Neuronal stem cell (in vitro differentiated cells): ENCODE data around the gene COL11A2.

Experiments used
- DNase-seq: peaks from one replicate; pipeline ENCODE4 v3.0.0-alpha.2; 2013; ENCODE audit warnings: low spot score
- H2AFZ ChIP-seq: one replicate; pipeline ENCODE4 v1.6.1; 2013; ENCODE audit warnings: mild to moderate bottlenecking, low read length, inconsistent platforms
- H2AK5ac ChIP-seq: 2 replicates; pipeline ENCODE4 v1.6.1; 2013; ENCODE audit warnings: low read depth, mild to moderate bottlenecking, inconsistent platforms, low read length, moderate library complexity, mixed read lengths
- H2BK120ac ChIP-seq: 2 replicates; pipeline ENCODE4 v1.6.1; 2013; ENCODE audit warnings: low read depth, mild to moderate bottlenecking, inconsistent platforms, low read length, moderate library complexity, mixed read lengths
- H2BK12ac ChIP-seq: one replicate; pipeline ENCODE4 v1.6.1; 2013; ENCODE audit warnings: low read length, inconsistent platforms
- H2BK15ac ChIP-seq: 2 replicates; pipeline ENCODE4 v1.6.1; 2013; ENCODE audit warnings: mild to moderate bottlenecking, low read length, inconsistent platforms, mixed read lengths
- H2BK5ac ChIP-seq: one replicate; pipeline ENCODE4 v1.6.1; 2013; ENCODE audit warnings: inconsistent platforms, mild to moderate bottlenecking, low read length, moderate library complexity
- H3K14ac ChIP-seq: one replicate; pipeline ENCODE4 v1.6.1; 2013; ENCODE audit warnings: low read length, inconsistent platforms
- H3K18ac ChIP-seq: 2 replicates; pipeline ENCODE4 v1.6.1; 2013; ENCODE audit warnings: low read length, inconsistent platforms
- H3K23ac ChIP-seq: 2 replicates; pipeline ENCODE4 v1.6.1; 2013; ENCODE audit warnings: low read depth, mild to moderate bottlenecking, mixed read lengths, low read length, inconsistent platforms; ENCODE audit not compliant: poor library complexity
- H3K27ac ChIP-seq: replicated peaks from 3 replicates; pipeline ENCODE4 v1.5.1; 2013; ENCODE audit warnings: low read length, inconsistent platforms
- H3K27me3 ChIP-seq, 3 experiments: 2 replicates each; pipeline ENCODE4 v1.6.1; 2013; ENCODE audit warnings: low read length in 3 of 3, mild to moderate bottlenecking in 2 of 3, inconsistent platforms in 1 of 3, low read depth in 1 of 3, mixed read lengths in 1 of 3, moderate library complexity in 1 of 3; ENCODE audit not compliant: control insufficient read depth in 3 of 3, insufficient read depth in 3 of 3
- H3K36me3 ChIP-seq, 2 donors: replicated peaks in 1 of 2; 2 replicates each; pipeline ENCODE4 v1.6.1; 2013; ENCODE audit warnings: low read length in 2 of 2; ENCODE audit not compliant: control insufficient read depth in 2 of 2, insufficient read depth in 2 of 2
- H3K4ac ChIP-seq: 2 replicates; pipeline ENCODE4 v1.6.1; 2013; ENCODE audit warnings: inconsistent platforms, mild to moderate bottlenecking, low read length, moderate library complexity
- H3K4me1 ChIP-seq, 2 donors: 1 replicate in 1 of 2; 2 replicates in 1 of 2; pipeline ENCODE4 v1.6.1; 2013; ENCODE audit warnings: low read length in 2 of 2, low read depth in 1 of 2; ENCODE audit not compliant: control insufficient read depth in 2 of 2, insufficient read depth in 1 of 2
- H3K4me2 ChIP-seq: one replicate; pipeline ENCODE4 v1.6.1; 2013; ENCODE audit warnings: mild to moderate bottlenecking, low read length, inconsistent platforms; ENCODE audit not compliant: insufficient read depth, poor library complexity, severe bottlenecking
- H3K4me3 ChIP-seq, 2 donors: 2 replicates each; pipeline ENCODE4 v1.5.1; 2013; ENCODE audit warnings: low read length in 2 of 2, mild to moderate bottlenecking in 2 of 2, inconsistent platforms in 1 of 2, moderate library complexity in 1 of 2
- H3K79me1 ChIP-seq: one replicate; pipeline ENCODE4 v1.6.1; 2013; ENCODE audit warnings: low read depth, mild to moderate bottlenecking, inconsistent platforms, low read length, moderate library complexity
- H3K9ac ChIP-seq: one replicate; pipeline ENCODE4 v1.6.1; 2013; ENCODE audit warnings: mild to moderate bottlenecking, low read depth, low read length, inconsistent platforms; ENCODE audit not compliant: poor library complexity
- H3K9me3 ChIP-seq, 2 donors: replicated peaks in 1 of 2; 2 replicates each; pipeline versions ENCODE3 to v1.6.1; 2013; ENCODE audit warnings: low read length in 2 of 2, mild to moderate bottlenecking in 2 of 2, inconsistent platforms in 1 of 2, low read depth in 1 of 2, mixed read lengths in 1 of 2, moderate library complexity in 1 of 2; ENCODE audit not compliant: control insufficient read depth in 2 of 2, insufficient read depth in 1 of 2
- H4K8ac ChIP-seq: one replicate; pipeline ENCODE4 v1.6.1; 2013; ENCODE audit warnings: low read depth, mild to moderate bottlenecking, inconsistent platforms, low read length, moderate library complexity
- H4K91ac ChIP-seq: one replicate; pipeline ENCODE4 v1.6.1; 2013; ENCODE audit warnings: low read length, low read depth, mild to moderate bottlenecking, inconsistent platforms; ENCODE audit not compliant: poor library complexity
- WGBS, 2 donors: extraction: QIAGEN DNeasy Blood & Tissue Kit; methylation state at CpG; one replicate each; pipeline ENCODE4 v1.1.7; 2013; ENCODE audit warnings: missing lambda C conversion rate in 2 of 2, mixed read lengths in 1 of 2; ENCODE audit not compliant: insufficient read length in 2 of 2, insufficient replicate concordance in 1 of 2; ENCODE audit errors: extremely low coverage in 2 of 2; 5-methylcytosine and 5-hydroxymethylcytosine counted together

COL11A2 gene

DNA sequence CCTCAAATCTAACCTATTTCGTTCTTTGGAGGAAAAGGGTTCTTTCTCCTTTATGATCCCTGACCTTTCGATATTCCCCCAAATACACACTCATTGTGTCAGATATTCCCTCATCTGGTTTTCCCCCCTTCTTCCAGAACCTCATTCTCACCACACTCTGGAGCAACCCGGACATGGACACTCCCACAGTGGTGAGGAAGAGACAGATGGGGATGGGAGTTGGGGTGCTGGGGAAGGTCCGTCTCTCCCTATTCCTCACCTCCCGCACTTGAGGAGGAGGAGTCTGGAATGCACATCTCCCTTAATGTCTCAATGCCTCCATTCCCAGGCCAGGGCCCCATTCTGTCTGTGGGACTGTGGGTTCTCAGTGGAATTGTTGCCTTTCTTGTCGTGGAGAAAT, 9.7 kb upstream of the COL11A2 start:
- no peak overlapping the region for H3K27ac ChIP-seq
- peaks cover 31 to 45% of the 10 kb centered on the region in 2 donors for H3K4me1 ChIP-seq
- H3K4me3 ChIP-seq: peak overlapping the region in 1 of 2 donors; percentile 91

DNA sequence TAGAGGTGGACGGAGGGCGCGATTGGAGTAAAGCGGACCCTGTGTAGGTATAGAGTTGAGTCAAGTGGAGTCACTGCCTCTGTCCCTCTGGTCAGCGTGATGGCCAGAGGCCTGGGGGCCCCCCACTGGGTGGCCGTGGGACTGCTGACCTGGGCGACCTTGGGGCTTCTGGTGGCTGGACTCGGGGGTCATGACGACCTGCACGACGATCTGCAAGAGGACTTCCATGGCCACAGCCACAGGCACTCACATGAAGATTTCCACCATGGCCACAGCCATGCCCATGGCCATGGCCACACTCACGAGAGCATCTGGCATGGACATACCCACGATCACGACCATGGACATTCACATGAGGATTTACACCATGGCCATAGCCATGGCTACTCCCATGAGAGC, 8.9 kb upstream of the COL11A2 start:
- peak overlapping the region; percentile 79 for H2AFZ ChIP-seq
- no peak overlapping the region for H4K91ac ChIP-seq
- H2AK5ac ChIP-seq: peak overlapping the region; percentile 16
- peak overlapping the region; percentile 91 to 96 for H3K4me3 ChIP-seq
- H3K27ac ChIP-seq: peak overlapping the region; percentile 97
- no peak overlapping the region for H2BK12ac ChIP-seq
- peaks cover 28 to 43% of the 10 kb centered on the region in 2 donors for H3K36me3 ChIP-seq
- H2BK15ac ChIP-seq: no peak overlapping the region
- no peak overlapping the region for H4K8ac ChIP-seq
- H3K9ac ChIP-seq: peak overlapping the region; percentile 81
- H3K4ac ChIP-seq: no peak overlapping the region
- no peaks in the 10 kb centered on the region for H3K9me3 ChIP-seq
- DNase-seq: no peak
- no peak overlapping the region for H2BK5ac ChIP-seq
- H2BK120ac ChIP-seq: no peak overlapping the region
- H3K18ac ChIP-seq: no peak overlapping the region
- no CpG with 5 or more reads among the region's 14 CpGs for WGBS, 2 donors
- no peaks in the 10 kb centered on the region for H3K27me3 ChIP-seq
- peaks cover 26 to 40% of the 10 kb centered on the region in 2 donors for H3K4me1 ChIP-seq
- H3K79me1 ChIP-seq: peaks cover 17% of the 10 kb centered on the region
- peak overlapping the region; percentile 79 for H3K4me2 ChIP-seq
- no peak overlapping the region for H3K23ac ChIP-seq
- no peak overlapping the region for H3K14ac ChIP-seq

More for the DNA sequence above, 9.7 kb upstream of the COL11A2 start:
- no peak overlapping the region for H3K18ac ChIP-seq
- no peak overlapping the region for H3K9ac ChIP-seq
- H3K4me2 ChIP-seq: peak overlapping the region; percentile 79
- no peaks in the 10 kb centered on the region for H3K27me3 ChIP-seq
- H3K79me1 ChIP-seq: peaks cover 17% of the 10 kb centered on the region
- H2BK120ac ChIP-seq: no peak overlapping the region
- H3K4ac ChIP-seq: no peak overlapping the region
- H2AFZ ChIP-seq: no peak overlapping the region
- no peak overlapping the region for H2BK12ac ChIP-seq
- H2AK5ac ChIP-seq: no peak overlapping the region
- no peak overlapping the region for H4K8ac ChIP-seq
- no peak overlapping the region for H2BK15ac ChIP-seq
- H2BK5ac ChIP-seq: no peak overlapping the region
- H3K23ac ChIP-seq: no peak overlapping the region
- no peak overlapping the region for H3K14ac ChIP-seq
- WGBS, 2 donors: no CpG with 5 or more reads among the region's 6 CpGs
- peaks cover 26 to 35% of the 10 kb centered on the region in 2 donors for H3K36me3 ChIP-seq
- no peak for DNase-seq
- H3K9me3 ChIP-seq: no peaks in the 10 kb centered on the region
- H4K91ac ChIP-seq: no peak overlapping the region

DNA sequence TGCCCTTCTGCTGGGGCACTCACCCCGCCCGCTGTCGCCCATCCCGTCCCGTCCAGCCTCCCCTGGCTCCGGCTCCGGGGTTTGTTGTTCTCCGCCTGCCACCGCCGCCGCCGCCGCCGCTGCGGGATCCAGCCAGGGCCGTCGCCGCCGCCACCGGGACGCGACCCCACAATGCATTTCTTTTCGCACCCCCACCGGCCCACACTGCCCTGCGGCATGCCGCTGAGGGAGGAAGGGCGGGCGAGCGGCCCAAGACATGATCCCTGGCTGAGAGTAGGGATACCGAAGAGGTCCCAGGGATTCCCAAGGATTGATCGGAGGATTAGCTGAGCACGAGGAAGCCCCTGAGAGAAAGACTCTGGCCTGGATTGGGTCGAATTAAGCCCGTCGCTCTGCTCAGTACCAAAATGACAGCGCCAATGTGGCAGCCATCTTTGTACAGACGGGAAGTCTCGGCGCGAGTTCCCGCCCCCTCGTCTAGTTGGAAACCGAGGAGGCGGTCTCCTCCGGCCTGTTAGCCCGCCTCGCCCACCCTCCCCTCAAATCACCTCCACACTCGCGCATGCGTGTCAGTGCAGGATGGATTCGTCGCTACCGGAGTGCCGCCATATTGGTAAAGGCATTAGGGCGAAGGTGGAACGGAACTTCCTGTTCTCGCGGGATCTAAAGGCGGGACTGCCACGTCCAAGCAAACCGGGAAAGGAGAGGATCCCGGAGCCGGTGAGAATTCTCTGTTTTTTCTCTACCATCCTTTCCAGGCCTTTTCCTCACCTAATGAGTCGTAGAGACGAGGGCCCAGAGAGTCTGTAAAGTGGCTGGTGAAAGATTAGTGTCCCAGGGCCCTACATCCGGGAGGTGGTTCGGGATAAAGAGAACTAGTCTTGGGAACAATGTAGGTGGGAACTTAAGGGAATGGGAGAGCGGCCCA, 8.2 kb upstream of the COL11A2 start, which contains the start of the genes RXRB and SLC39A7:
Gene RXRB, minus strand, starts transcription at position 447 of the 928 bp plus-strand sequence. Its CDS starts 189 bp downstream, at position 258.
Gene SLC39A7, plus strand, starts transcription at position 649 of the 928 bp plus-strand sequence. CDS start 379 bp downstream, outside the sequence.
- Histone ChIP-seq H3K4me3 (peak within 1 kb of the TSS; percentile 91 to 96), H2BK120ac (no peak within 1 kb of the TSS), H3K9me3 (no peaks in the 10 kb centered on the region), H3K18ac (peak within 1 kb of the TSS; percentile 48), H3K4ac (no peak within 1 kb of the TSS), H3K9ac (peak within 1 kb of the TSS; percentile 87), H2BK15ac (no peak within 1 kb of the TSS), H3K4me2 (peak within 1 kb of the TSS; percentile 90), H3K14ac (peak within 1 kb of the TSS; percentile 22), H2BK5ac (peak within 1 kb of the TSS; percentile 56), H3K23ac (peak within 1 kb of the TSS; percentile 38), H2AK5ac (peak within 1 kb of the TSS; percentile 34), H2BK12ac (no peak within 1 kb of the TSS), H3K79me1 (peaks cover 17% of the 10 kb centered on the region), H4K8ac (no peak within 1 kb of the TSS), H3K4me1 (peaks cover 20 to 34% of the 10 kb centered on the region in 2 donors), H3K27ac (peak within 1 kb of the TSS; percentile 97), H4K91ac (no peak within 1 kb of the TSS), H3K27me3 (no peaks in the 10 kb centered on the region), H3K36me3 (peaks cover 34 to 50% of the 10 kb centered on the region in 2 donors), H2AFZ (peak within 1 kb of the TSS; percentile 94)
- peak; percentile 100 for DNase-seq
- no CpG with 5 or more reads among the region's 68 CpGs for WGBS, 2 donors

DNA sequence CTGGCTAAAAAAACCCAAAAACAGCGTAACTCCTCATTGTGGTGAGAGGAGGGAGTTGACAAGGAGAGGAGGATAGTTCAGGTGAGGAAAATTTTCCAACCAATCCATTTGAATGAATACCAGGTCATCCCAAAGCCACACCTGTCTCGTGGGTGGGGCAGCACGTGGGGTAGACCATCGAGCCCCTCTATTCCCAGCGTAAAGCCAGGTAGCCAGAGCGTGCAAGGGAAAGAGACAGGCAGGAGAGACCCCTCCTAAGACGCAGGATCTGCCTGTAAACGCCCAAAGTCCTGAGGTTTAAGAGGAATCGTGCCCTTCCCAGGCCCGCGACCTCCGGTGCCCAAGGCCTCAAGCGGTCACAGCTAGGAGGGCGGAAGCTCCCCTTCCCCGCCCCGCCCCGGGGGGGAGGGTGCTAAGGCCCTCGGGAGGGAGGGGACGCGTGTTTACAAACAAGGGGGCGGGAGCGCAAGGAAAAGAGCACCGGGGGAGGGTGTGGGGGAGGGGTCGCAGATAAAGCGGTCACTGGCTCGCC, 7.5 kb upstream of the COL11A2 start:
- Histone ChIP-seq H3K79me1 (peaks cover 17% of the 10 kb centered on the region), H2AK5ac (peak overlapping the region; percentile 34), H3K4ac (no peak overlapping the region), H3K4me1 (peaks cover 14 to 28% of the 10 kb centered on the region in 2 donors), H3K27ac (peak overlapping the region; percentile 97), H3K4me3 (peak overlapping the region; percentile 91 to 96), H3K23ac (no peak overlapping the region), H2BK12ac (no peak overlapping the region), H3K36me3 (peaks cover 42 to 57% of the 10 kb centered on the region in 2 donors), H3K27me3 (no peaks in the 10 kb centered on the region), H3K14ac (no peak overlapping the region), H2BK120ac (no peak overlapping the region), H2BK5ac (peak overlapping the region; percentile 56), H2AFZ (peak overlapping the region; percentile 94), H3K4me2 (peak overlapping the region; percentile 90), H3K9me3 (no peaks in the 10 kb centered on the region), H4K91ac (no peak overlapping the region), H2BK15ac (no peak overlapping the region), H4K8ac (no peak overlapping the region), H3K18ac (peak overlapping the region; percentile 48), H3K9ac (peak overlapping the region; percentile 87)
- no peak for DNase-seq
- no CpG with 5 or more reads among the region's 26 CpGs for WGBS, 2 donors
